Muscle layer of duodenum (tissue), 2 donors: ENCODE results near the gene SOX3.
A peak's percentile ranks its signal among the peaks of the same experiment; 100 is the strongest.

ENCODE experiments used
- H3K27ac ChIP-seq: one replicate; pipeline ENCODE4 v1.7.0; 2013; ENCODE audit warnings: mild to moderate bottlenecking, low read length
- H3K27me3 ChIP-seq: one replicate; pipeline ENCODE4 v1.7.0; 2013; ENCODE audit warnings: low read depth, mild to moderate bottlenecking, control low read depth, low read length
- H3K36me3 ChIP-seq, 2 donors: one replicate each; pipeline ENCODE4 v1.7.0; 2013; ENCODE audit warnings: low read length in 2 of 2, control low read depth in 1 of 2, mild to moderate bottlenecking in 1 of 2; ENCODE audit not compliant: insufficient read depth in 2 of 2, control insufficient read depth in 1 of 2
- H3K4me1 ChIP-seq, 2 donors: one replicate each; pipeline ENCODE4 v1.7.0; 2013; ENCODE audit warnings: low read length in 2 of 2, mild to moderate bottlenecking in 2 of 2, control low read depth in 1 of 2, moderate library complexity in 1 of 2; ENCODE audit not compliant: insufficient read depth in 2 of 2, control insufficient read depth in 1 of 2
- H3K4me3 ChIP-seq, 2 donors: one replicate each; pipeline ENCODE4 v1.7.0; 2013; ENCODE audit warnings: low read length in 2 of 2, low read depth in 1 of 2, mild to moderate bottlenecking in 1 of 2
- H3K9me3 ChIP-seq, 2 donors: one replicate each; pipeline ENCODE4 v1.7.0; 2013; ENCODE audit warnings: low read length in 2 of 2, control low read depth in 1 of 2, mild to moderate bottlenecking in 1 of 2; ENCODE audit not compliant: control insufficient read depth in 1 of 2
- donor health status: healthy.

The SOX3 gene

GRCh38 chrX:140504371-140505324 lies at the start of gene SOX3:
TSS of gene SOX3 (minus strand) at chrX:140505069. CDS start at chrX:140505060, 9 bp downstream.
- peaks cover 25% of the 10 kb centered on the region for H3K27me3 ChIP-seq
- H3K9me3 ChIP-seq: no peaks in the 10 kb centered on the region
- no peak within 1 kb of the TSS for H3K27ac ChIP-seq
- peaks cover 0 to 22% of the 10 kb centered on the region in 2 donors for H3K4me1 ChIP-seq
- H3K4me3 ChIP-seq: peak within 1 kb of the TSS in 1 of 2 donors; percentile 42
- no peaks in the 10 kb centered on the region for H3K36me3 ChIP-seq

DNA sequence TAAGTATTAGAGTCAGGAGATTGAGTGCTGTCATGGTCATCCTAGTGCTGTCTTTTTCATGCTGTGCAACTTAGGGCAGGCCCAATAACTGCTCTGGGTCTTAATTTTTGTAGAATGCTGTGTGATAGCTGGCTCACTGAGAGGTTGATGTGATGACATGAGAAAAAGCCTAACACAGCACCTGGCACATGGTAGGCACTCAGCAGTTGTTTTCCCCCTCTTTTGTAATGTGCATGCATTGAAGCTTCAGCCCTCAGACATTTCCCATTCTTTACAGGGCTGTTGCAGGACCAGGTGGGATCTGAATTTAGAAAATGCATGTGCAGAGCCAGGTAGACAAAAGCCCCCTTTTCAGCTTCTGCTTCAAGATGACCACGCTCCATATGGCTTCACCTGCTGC lies 44.1 kb upstream of the SOX3 start:
- Histone ChIP-seq H3K9me3 (no peaks in the 10 kb centered on the region), H3K4me1 (no peaks in the 10 kb centered on the region), H3K27me3 (no peaks in the 10 kb centered on the region), H3K27ac (no peak overlapping the region), H3K36me3 (no peaks in the 10 kb centered on the region), H3K4me3 (no peak overlapping the region)

DNA sequence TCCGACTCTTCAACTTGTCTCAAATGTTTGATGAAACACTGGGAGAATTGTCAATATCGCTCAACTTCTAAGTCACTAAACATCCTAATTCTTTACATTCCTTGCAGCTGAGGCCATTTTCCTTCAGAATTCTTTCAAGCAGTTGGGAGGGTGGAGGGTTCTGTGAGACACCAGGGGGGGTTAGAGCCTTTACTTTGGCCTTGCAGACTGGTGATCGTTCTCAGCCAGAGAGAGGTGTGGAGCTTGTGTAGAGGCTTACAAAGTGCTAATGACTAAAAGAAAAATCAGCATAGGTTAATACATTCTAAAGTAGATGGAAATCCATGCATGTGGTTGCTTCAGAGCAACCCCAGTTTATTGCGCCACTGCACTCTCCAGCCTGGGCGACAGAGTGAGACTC lies 21.3 kb upstream of the SOX3 start:
- no peaks in the 10 kb centered on the region for H3K9me3 ChIP-seq
- H3K27ac ChIP-seq: no peak overlapping the region
- no peaks in the 10 kb centered on the region for H3K36me3 ChIP-seq
- no peak overlapping the region for H3K4me3 ChIP-seq
- no peaks in the 10 kb centered on the region for H3K27me3 ChIP-seq
- H3K4me1 ChIP-seq: no peaks in the 10 kb centered on the region

GRCh38 chrX:140525448-140525847 lies 20.6 kb upstream of the SOX3 start:
- H3K27me3 ChIP-seq: no peaks in the 10 kb centered on the region
- H3K4me1 ChIP-seq: no peaks in the 10 kb centered on the region
- H3K4me3 ChIP-seq: no peak overlapping the region
- H3K36me3 ChIP-seq: no peaks in the 10 kb centered on the region
- no peak overlapping the region for H3K27ac ChIP-seq
- no peaks in the 10 kb centered on the region for H3K9me3 ChIP-seq

DNA sequence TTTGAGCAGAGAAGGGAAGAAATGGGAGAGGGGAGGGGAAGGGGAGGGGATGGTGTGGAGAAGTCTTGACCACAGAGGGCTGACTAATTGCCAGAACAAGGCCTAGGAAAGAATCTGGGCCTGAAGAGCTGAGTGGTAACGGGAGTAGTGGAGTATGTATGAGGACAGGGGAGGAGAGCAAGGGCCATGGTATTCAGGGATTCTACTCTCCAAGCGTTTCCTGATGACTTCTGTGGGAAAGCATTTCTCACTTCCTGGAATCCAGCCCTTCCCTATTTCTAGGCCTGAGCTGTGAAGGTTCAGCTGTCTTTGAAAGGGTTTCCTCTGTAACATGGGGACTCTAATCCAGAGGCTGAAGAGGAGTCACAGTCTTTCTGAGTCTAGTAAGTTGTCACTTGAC lies 19.7 kb upstream of the SOX3 start:
- no peaks in the 10 kb centered on the region for H3K36me3 ChIP-seq
- no peak overlapping the region for H3K4me3 ChIP-seq
- no peaks in the 10 kb centered on the region for H3K9me3 ChIP-seq
- no peak overlapping the region for H3K27ac ChIP-seq
- no peaks in the 10 kb centered on the region for H3K27me3 ChIP-seq
- H3K4me1 ChIP-seq: no peaks in the 10 kb centered on the region

DNA sequence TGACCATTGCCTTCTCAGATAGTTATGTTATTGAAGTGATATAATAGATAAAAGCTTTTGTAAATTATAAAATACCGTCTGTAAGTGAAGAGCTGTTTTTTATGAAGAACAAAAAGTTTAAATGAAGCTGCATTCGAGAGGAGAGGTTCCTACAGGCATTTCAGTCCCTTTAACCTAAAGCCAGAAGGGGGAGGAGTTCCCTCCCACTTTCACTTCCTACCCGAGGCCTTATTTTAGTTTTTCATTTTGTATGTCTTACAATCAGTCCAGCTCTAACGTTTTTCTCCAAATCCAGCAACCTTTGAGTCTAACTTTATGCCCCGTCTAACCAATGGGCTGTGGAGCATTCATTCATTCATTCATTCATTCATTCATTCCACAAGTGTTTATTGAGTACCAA lies 16.5 kb upstream of the SOX3 start:
- H3K36me3 ChIP-seq: no peaks in the 10 kb centered on the region
- H3K4me3 ChIP-seq: no peak overlapping the region
- no peaks in the 10 kb centered on the region for H3K27me3 ChIP-seq
- H3K27ac ChIP-seq: no peak overlapping the region
- no peaks in the 10 kb centered on the region for H3K9me3 ChIP-seq
- H3K4me1 ChIP-seq: no peaks in the 10 kb centered on the region

DNA sequence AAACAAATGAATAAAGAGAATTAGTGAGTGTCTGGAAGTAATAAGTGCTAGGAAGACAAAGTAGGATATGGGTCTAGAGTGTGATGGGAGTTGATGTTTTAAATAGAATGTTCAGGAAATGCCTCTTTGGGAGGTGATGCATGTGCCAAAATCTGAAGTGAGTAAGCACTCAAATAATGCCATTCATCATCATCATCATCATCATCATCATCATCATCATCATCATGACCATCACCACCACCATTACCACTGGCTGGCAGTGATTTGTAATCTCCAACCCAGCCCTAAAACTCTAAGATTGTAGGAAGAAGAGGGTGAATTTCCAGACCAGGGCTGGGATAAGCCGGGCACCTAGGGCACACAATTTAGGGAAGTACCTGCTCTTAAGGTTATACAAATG lies 9.7 kb upstream of the SOX3 start:
- no peak overlapping the region for H3K27ac ChIP-seq
- H3K27me3 ChIP-seq: peaks cover 4% of the 10 kb centered on the region
- no peaks in the 10 kb centered on the region for H3K9me3 ChIP-seq
- H3K4me3 ChIP-seq: no peak overlapping the region
- no peaks in the 10 kb centered on the region for H3K4me1 ChIP-seq
- H3K36me3 ChIP-seq: no peaks in the 10 kb centered on the region

GRCh38 chrX:140510895-140511295 lies 6.0 kb upstream of the SOX3 start:
- Histone ChIP-seq H3K4me1 (no peaks in the 10 kb centered on the region), H3K4me3 (no peak overlapping the region), H3K36me3 (no peaks in the 10 kb centered on the region), H3K27ac (no peak overlapping the region), H3K9me3 (no peaks in the 10 kb centered on the region), H3K27me3 (peaks cover 22% of the 10 kb centered on the region)

GRCh38 chrX:140510306-140510676 lies 5.4 kb upstream of the SOX3 start:
- peaks cover 22% of the 10 kb centered on the region for H3K27me3 ChIP-seq

GRCh38 chrX:140509468-140510305 lies 4.8 kb upstream of the SOX3 start:
- Histone ChIP-seq H3K27me3 (peaks cover 22% of the 10 kb centered on the region), H3K27ac (no peak overlapping the region), H3K4me3 (no peak overlapping the region), H3K36me3 (no peaks in the 10 kb centered on the region), H3K4me1 (peaks cover 0 to 7% of the 10 kb centered on the region in 2 donors), H3K9me3 (no peaks in the 10 kb centered on the region)

More at GRCh38 chrX:140510306-140510676, 5.4 kb upstream of the SOX3 start:
- Histone ChIP-seq H3K27ac (no peak overlapping the region), H3K36me3 (no peaks in the 10 kb centered on the region), H3K9me3 (no peaks in the 10 kb centered on the region), H3K4me3 (no peak overlapping the region), H3K4me1 (peaks cover 0 to 3% of the 10 kb centered on the region in 2 donors)

- Histone ChIP-seq H3K27me3 (peaks cover 22% of the 10 kb centered on the region), H3K36me3 (no peaks in the 10 kb centered on the region), H3K4me1 (peaks cover 0 to 11% of the 10 kb centered on the region in 2 donors), H3K9me3 (no peaks in the 10 kb centered on the region), H3K27ac (no peak overlapping the region), H3K4me3 (no peak overlapping the region)
Observed at GRCh38 chrX:140508958-140509357, 4.1 kb upstream of the SOX3 start.
